ENCODE results near the gene ARHGAP24. TPM values are rescaled to one million over a fixed set of nuclear protein-coding genes. Genes with fewer than 3 reads are reported as not detected.

The ARHGAP24 gene
- total and polyA plus RNA-seq, 12 donors: 0.72 to 53.4 (median 4.4) TPM

DNA sequence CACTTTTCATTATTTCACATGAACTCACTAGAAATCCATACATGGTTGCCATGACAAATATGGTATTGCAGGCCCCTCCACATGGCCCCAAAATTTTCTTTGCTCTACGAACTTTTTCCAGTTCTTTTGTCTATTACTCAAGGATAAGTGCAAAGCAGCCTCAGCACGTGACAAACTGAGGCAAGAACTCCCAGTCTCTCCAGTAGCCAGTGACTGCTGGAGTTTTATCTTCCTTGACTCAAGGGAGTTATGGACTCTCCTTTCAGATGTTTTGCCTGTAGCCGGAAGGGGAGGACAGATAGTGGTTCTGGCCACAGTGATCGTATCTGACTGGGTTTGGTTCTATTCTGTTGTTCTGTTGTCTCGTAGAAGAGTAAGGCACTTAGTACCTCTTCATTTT, 105.5 kb downstream of the ARHGAP24 start:
- H3K4me3 ChIP-seq: no peak overlapping the region
- H3K36me3 ChIP-seq (replicated peaks in 1 of 2): no peaks in the 10 kb centered on the region
- intact Hi-C loops (cut with DNase I): no loop called here
- WGBS, 4 donors: 84 to 93% (median 86%) methylated on average over 5 of the region's 5 CpGs
- no peaks in the 10 kb centered on the region for H3K9me3 ChIP-seq (replicated peaks in 1 of 3)
- no peak overlapping the region for H3K27ac ChIP-seq
- DNase-seq: no peak
- TF ChIP-seq, protein P1, sequence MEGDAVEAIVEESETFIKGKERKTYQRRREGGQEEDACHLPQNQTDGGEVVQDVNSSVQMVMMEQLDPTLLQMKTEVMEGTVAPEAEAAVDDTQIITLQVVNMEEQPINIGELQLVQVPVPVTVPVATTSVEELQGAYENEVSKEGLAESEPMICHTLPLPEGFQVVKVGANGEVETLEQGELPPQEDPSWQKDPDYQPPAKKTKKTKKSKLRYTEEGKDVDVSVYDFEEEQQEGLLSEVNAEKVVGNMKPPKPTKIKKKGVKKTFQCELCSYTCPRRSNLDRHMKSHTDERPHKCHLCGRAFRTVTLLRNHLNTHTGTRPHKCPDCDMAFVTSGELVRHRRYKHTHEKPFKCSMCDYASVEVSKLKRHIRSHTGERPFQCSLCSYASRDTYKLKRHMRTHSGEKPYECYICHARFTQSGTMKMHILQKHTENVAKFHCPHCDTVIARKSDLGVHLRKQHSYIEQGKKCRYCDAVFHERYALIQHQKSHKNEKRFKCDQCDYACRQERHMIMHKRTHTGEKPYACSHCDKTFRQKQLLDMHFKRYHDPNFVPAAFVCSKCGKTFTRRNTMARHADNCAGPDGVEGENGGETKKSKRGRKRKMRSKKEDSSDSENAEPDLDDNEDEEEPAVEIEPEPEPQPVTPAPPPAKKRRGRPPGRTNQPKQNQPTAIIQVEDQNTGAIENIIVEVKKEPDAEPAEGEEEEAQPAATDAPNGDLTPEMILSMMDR (IDR thresholded peaks at IDR 0.05): no peak
- no peak for TF ChIP-seq POLR2A (IDR thresholded peaks at IDR 0.05)
- no peaks in the 10 kb centered on the region for H3K27me3 ChIP-seq
- H3K4me1 ChIP-seq (replicated peaks in 1 of 2): no peaks in the 10 kb centered on the region

DNA sequence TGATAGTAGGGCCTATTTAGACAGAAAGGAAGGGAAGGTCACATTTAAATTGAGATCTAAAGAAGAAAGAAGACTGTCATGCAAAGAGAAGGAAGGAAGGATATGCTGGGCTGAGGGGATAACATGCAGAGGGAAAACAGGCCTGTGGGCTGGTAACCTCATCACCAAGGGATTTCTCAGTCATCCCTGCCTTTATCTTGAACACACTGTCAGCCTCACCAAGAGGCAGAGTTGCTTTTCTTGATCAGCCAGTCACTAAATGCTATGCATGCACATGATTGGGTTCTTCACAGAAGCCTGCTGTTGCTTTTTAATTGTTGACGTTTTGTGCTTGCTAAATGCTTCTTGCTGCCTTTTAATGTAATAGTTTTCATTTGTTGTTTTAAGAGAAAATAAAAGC, 113.0 kb downstream of the ARHGAP24 start:
- Histone ChIP-seq H3K4me3 (no peak overlapping the region), H3K4me1 (replicated peaks in 1 of 2) (no peaks in the 10 kb centered on the region), H3K27me3 (no peaks in the 10 kb centered on the region), H3K9me3 (replicated peaks in 1 of 3) (no peaks in the 10 kb centered on the region), H3K27ac (no peak overlapping the region), H3K36me3 (replicated peaks in 1 of 2) (no peaks in the 10 kb centered on the region)
- no peak for DNase-seq
- intact Hi-C loops (cut with DNase I): no loop called here
- WGBS, 4 donors: 67 to 80% (median 74%) methylated on average over 1 of the region's 1 CpG
- TF ChIP-seq, protein P1 (IDR thresholded peaks at IDR 0.05): no peak
- no peak for TF ChIP-seq POLR2A (IDR thresholded peaks at IDR 0.05)

DNA sequence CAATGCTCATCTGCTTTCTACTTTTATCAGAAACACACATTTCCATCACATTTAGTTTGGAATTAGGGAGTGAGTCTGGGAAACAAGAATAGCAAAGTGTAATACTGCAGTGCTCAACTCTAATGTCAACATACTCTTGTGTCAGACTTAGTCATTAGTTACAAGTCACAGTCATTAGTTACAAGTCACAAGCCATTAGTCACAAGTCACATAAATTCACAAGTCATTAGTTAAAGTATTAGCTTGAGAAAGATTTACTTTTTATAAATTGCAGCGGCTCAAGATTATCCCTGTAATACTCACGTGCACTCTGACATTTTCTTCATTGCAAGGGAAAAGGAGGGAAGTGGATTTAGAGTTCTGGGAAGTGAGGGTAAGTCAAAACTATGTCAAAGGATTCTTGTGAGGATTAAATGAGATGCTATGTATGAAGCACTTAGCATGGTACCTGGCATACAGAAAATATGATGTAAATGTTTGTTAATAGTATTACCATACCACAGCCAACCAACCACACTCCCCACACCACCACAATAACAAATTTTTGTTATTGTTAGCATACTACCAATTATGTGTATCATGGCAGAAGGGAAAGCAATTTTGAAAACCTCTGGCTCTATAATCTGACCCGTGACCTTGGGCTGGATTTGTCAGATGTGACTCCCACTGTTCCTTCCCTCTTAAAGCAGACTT, 116.6 kb downstream of the ARHGAP24 start:
- no peaks in the 10 kb centered on the region for H3K27me3 ChIP-seq
- intact Hi-C loops (cut with DNase I): no loop called here

DNA sequence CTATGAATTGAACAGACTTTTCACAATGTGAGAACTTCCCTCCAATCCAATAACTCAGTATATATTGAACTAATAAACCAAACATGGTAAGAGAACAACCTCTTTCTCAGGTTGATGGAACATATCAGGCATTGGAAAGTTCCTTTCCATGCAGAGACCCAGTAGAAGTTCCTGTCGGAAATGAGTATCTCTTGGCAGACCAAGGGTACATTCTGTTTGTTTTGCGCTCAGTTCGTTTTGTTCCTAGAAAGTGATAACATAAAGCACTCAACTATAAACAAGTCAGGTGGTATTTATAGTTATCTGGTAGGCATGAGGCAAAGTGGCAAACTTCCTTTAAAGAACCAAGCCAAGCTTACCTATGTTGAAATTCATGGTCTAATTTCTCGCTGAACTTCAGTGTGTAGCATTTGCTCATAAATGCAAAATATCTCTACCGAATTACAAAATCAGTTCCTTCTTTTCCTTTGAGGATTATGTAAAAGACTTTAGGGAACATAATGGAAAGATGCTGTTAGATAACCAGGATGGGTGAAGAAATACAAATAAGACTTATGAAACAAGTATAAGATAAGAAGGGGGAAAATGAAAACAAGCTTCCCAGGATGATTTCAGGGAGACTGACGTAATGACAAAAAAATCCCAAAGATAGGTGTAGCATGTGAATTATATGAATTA, 120.3 kb downstream of the ARHGAP24 start:
- DNase-seq: no peak
- 47 to 61% (median 55%) methylated on average over 6 of the region's 6 CpGs for WGBS, 4 donors

More for the DNA sequence above, 116.6 kb downstream of the ARHGAP24 start:
- Histone ChIP-seq H3K4me1 (replicated peaks in 1 of 2) (peaks cover 0 to 14% of the 10 kb centered on the region in 2 donors), H3K36me3 (replicated peaks in 1 of 2) (no peaks in the 10 kb centered on the region), H3K27ac (no peak overlapping the region), H3K9me3 (replicated peaks in 1 of 3) (no peaks in the 10 kb centered on the region), H3K4me3 (no peak overlapping the region)
- DNase-seq: no peak
- 62 to 66% (median 64%) methylated on average over 3 of the region's 3 CpGs for WGBS, 4 donors
- TF ChIP-seq POLR2A (IDR thresholded peaks at IDR 0.05): no peak
- TF ChIP-seq, protein P1 (IDR thresholded peaks at IDR 0.05): no peak

More for the DNA sequence above, 120.3 kb downstream of the ARHGAP24 start:
- no peaks in the 10 kb centered on the region for H3K36me3 ChIP-seq (replicated peaks in 1 of 2)
- intact Hi-C loops (cut with DNase I): no loop called here
- H3K4me1 ChIP-seq (replicated peaks in 1 of 2): peaks cover 0 to 14% of the 10 kb centered on the region in 2 donors
- no peak overlapping the region for H3K27ac ChIP-seq
- TF ChIP-seq, protein P1 (IDR thresholded peaks at IDR 0.05): no peak
- TF ChIP-seq POLR2A (IDR thresholded peaks at IDR 0.05): no peak
- no peaks in the 10 kb centered on the region for H3K27me3 ChIP-seq
- no peak overlapping the region for H3K4me3 ChIP-seq
- no peaks in the 10 kb centered on the region for H3K9me3 ChIP-seq (replicated peaks in 1 of 3)
